Measurements from ENCODE around the gene DEPDC5.
A peak's percentile ranks its signal among the peaks of the same experiment; 100 is the strongest.
"Not testable (repeated sequence)": the region's sequence is repeated elsewhere in the genome, so short reads cannot be mapped to it uniquely, and the experiment has no call there.

DEPDC5 gene

DNA sequence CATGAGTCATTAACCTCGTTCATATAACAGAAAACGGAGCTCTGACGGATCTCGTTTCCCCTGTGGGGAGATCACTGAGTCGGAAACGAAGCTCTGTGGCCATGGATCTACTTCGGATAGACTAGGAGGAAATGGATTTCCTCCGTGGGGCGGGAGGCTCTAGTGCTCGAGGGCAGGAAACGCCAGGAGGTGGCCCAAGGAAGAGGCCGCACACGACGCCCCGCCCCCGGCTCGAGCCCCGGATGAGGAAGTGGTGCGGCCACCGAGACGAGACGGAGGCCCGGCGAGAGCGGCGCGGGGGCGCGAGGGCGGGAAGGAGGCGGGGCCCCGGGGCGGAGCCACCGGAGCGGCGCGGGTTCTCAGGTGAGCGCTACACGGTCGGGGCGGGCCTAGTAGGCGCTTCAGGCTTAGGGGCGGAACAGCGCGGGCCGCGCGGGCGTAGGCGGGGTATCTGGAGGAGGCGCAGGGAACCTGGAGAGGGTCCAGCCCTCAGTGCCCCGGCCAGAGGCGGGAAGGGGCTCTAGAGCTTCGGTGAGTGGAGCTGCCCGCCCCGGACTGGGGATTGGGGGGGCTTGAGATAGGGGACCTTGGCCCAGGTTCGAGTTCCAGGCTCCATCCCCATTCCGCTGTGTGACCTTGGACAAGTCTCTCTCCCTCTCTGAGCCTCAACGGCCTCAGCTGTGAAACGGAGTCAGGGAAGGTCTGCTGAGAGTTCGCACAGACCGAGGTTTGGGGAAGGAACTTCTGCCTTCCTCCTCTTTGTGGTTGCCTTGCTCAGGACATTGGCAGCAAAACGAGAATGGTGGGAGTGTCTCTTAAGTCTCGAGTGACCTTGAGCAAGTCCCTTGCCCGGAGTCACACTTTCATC, at the start of gene DEPDC5:
DEPDC5 (plus strand) TSS at position 386 of the 868 bp plus-strand sequence. CDS start 903 bp downstream, outside the sequence.
- peak; percentile 97 for DNase-seq (ENCODE audit: low read depth)

DNA sequence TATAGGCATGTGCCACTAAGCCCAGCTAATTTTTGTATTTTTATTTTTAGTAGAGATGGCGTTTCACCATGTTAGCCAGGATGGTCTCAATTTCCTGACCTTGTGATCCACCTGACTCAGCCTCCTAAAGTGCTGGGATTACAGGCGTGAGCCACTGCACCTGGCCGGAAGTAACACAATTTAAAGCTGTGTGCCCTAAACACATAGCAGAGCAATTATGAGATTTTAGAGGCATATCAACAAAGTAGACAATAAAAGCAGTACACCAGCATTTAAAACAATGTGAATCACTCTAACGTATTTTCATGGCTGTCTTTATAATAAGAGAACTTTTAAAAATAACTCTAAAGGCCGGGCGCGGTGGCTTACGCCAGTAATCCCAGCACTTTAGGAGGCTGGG, 46.3 kb upstream of the DEPDC5 start:
- DNase-seq (ENCODE audit: low read depth) = no peak

DNA sequence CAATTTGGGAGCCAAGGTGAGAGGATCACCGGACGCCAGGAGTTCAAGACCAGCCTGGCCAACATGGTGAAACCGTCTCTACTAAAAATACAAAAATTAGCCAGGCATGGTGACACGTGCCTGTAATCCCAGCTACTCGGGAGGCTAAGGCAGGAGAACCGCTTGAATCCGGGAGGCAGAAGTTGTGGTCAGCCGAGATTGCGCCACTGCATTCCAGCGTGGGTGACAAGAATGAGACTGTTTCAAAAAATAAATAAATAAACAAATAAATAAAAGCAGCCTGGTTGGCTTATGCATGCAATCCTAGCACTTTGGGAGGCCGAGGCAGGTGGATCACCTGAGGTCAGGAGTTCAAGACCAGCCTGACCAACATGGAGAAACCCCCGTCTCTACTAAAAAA, 42.6 kb upstream of the DEPDC5 start:
- not testable (repeated sequence) for DNase-seq (ENCODE audit: low read depth)

DNA sequence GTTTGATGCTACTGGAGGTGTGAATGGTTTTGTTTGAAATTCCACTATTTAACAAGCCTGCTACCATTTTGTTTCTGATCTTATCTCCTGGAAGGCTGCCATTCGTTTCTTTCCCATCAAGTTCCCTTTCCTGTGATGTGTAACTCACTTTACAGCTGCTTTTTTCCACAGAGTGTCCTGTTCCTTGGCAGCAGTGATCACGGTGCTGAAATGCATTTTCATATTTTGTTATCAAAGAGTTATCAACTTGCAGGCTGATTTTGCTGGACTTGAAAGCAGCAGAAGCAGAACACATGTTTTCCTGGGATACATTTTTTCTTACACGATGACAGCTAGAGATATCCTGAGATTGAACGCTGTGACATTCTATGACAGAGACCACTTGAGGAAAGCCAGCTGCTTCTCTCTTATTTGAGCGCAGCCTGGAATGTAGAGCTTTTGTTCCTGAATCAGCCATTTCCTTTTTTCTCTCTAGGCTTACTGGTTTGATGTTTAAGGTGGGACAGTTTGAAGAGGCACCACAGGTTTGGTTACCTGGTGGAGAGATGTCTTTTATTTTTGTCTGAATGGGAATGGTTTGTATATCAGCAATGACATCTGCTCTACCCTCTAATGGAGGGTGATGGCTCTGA, 38.6 kb upstream of the DEPDC5 start:
- no peak for DNase-seq (ENCODE audit: low read depth)

DNA sequence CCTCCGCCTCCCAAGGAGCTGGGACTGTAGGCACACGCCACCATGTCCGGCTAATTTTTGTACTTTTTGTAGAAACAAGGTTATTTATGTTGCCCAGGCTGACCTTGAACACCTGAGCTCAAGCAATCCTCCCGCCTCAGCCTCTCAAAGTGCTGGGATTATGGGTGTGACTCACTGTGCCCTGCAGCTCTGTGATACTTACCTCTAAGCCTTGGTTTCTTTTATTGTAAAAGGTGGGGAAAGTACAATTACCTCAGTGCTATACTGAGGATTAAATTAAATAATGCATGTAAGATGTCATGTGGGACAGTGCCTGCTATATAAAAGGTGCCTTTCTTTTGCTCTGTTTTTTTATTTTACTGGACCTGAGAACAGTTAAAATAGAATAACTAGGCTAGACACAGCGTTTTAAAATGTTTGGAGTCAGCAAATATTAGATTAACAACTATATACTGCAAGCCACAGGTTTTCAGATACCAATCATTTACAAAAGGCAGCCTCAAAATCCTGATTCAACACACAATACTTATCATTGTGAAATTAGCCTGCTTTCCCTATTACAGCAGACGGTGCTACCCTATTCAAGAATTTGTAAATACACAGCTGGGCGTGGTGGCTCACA, 33.9 kb upstream of the DEPDC5 start:
- no peak for DNase-seq (ENCODE audit: low read depth)

DNA sequence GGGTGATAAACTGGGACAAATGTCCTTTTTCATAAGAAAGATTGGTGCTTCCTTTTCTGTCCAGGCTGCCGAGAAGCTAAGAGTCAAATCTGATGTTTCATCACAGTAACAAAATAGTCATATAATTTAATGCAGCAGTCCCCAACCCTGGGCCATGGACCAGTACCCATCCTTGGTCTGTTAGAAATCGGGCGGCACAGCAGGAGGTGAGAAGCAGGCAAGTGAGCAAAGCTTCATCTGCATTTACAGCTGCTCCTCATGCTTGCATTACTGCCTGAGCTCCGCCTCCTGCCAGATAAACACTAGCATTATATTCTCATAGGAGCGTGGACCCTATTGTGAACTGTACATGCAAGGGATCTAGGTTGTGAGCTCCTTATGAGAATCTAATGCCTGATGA, 30.1 kb upstream of the DEPDC5 start:
- no peak for DNase-seq (ENCODE audit: low read depth)

DNA sequence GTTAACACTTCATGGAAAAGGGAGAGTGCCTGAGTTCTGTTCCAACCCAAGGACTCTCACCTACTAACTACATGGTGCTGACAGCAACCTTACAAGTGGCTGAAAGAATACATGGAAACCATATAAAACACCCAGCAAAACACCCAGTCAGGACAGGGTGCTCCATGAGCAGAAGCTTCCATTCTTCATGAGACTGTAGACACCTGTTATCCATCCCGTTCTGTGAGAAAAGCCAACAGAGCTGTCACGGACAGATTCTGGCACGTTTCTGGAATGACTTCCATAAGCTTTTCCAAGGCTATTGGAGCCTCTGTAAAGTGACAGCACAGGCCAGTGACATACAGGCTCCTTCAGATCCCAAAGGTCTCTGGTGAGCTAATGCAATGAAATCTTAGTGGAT, 27.1 kb upstream of the DEPDC5 start:
- no peak for DNase-seq (ENCODE audit: low read depth)

DNA sequence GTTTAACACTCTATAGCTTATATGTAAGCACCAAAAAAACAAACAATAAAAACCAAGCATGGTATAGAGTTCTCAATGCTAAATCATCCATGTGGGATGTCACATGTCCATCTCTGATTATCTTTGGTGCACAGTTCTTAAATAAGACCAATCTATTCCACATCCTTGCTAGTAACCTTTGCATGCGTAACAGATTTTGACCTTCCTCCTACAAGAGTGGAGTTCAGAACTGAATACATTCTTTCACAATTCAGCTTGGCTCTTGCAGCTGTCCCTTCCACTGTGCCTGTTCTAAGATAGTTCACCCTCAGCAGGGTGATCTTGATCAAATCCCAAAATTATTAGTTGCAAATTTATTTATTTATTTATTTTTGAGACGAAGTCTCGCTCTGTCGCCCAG, 25.0 kb upstream of the DEPDC5 start:
- DNase-seq (ENCODE audit: low read depth) = no peak

DNA sequence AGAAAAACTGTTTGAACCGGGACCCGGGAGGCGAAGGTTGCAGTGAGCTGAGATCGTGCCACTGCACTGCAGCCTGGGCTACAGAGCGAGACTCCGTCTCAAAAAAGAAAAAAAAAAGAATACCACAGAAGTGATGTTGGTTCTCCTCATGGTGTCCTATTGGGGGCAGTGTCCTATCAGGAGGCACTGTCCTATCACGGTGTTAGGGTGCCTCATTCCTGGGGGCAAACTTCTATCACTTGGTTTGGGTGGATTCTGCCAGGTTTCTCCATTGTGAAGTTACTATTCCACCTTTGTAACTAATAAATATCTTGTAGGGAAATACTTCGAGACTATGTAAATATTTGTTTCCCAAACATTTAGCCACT, 23.5 kb upstream of the DEPDC5 start:
- no peak for DNase-seq (ENCODE audit: low read depth)

DNA sequence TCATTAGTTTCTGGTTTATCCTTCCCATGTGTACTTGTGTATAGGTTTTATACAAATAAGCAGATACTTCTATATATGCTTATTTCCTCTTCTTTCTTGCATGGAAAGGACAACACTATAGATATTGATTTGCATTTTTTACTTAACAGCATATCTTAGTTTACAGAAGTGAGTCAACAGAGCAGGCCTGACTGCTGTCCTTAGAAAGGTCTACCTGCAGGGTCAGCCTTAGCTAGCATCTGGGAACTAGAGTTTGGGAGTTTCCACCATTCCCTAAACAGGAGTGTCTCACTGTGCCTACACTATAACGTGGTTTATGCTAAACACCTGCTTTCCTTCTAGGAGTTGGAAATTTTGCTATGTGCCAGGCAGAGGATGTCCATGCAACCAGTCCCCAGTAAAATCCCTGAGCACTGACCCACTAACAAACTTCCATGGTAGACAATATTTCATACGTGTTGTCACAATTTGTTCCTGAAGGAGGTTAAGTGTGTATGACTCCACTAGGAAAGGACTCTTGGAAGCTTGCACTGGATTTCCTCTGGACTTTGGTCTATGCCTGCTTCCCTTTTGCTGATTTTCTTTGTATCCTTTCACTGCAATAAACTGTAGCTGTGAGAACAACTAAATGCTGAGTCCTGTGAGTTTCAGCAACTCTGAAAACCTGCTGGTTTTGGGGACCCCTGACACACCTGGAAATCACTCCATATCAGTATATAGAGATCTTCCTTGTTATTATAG, 21.6 kb upstream of the DEPDC5 start:
- no peak for DNase-seq (ENCODE audit: low read depth)

DNA sequence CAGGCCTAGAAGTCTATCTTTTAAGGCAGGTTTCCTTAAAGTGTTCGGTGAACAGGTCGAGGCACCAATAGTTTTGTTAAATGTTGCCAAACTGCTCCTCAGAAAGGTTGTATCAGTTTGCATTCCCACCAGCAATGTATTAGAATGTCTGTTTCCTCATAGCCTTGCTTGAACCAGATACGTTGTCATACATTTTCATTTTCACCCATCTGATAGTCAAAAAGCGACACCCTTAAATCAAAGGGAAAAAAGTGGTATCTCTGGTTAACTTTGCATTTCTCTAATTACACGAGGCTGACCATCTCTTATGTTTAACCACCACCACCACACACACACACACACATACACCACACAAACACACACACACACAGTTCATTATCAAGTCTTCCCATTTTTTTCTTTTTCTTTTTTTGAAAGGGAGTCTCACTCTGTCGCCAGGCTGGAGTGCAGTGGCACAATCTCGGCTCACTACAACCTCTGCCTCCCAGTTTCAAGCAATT, 20.2 kb upstream of the DEPDC5 start:
- DNase-seq (ENCODE audit: low read depth) = no peak

DNA sequence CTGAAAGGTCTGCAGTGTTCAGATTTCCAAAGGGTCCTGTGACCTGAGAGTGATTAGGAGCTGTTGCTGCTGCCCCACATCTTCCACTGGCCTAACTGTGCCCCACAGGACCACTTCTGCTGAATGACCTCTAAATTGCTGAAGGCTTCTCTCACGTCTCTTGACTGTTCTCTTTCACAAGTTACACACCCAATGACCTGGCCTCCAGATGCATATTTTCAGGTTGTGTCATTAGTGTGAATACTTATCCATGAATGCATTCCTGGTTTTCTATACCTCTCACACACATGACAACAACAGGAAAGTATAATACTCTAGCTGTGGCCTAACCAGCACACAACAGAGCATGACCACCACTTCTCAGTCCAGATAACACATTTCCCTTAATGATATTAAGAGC, 19.3 kb upstream of the DEPDC5 start:
- DNase-seq (ENCODE audit: low read depth) = no peak

DNA sequence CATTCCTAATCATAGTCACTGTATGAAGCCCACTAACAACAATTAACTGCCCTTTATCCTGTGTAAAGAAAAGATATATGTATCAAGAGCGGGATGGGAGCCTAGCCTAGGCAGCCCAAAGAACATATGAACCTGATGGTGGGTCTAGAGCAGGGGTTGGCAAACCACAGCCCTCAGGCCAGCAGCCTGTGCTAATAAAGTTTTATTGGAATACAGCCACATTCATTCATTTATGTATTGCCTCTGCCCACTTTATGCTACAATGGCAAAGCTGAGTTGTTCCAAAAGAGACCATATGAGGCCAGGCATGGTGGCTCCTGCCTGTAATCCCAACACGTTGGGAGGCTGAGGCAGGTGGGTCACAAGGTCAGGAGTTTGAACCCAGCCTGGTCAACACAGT, 17.4 kb upstream of the DEPDC5 start:
- no peak for DNase-seq (ENCODE audit: low read depth)

DNA sequence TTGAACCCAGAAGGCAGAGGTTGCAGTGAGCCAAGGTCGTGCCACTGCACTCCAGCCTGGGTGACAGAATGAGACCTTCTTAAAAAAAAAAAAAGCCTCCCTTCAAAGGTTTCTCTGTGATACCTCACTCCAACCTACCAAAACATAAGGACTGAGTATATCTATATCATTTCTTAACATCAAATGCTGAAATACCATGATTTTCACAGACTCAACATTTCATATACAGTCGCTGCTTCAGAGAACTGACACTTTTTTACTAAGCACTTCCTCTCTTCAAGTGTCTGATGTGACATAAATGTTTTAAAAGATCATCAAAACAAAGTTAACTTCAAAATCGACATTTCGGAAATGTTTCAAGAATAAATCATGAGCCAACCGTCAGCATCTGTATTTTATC, 15.9 kb upstream of the DEPDC5 start:
- no peak for DNase-seq (ENCODE audit: low read depth)

DNA sequence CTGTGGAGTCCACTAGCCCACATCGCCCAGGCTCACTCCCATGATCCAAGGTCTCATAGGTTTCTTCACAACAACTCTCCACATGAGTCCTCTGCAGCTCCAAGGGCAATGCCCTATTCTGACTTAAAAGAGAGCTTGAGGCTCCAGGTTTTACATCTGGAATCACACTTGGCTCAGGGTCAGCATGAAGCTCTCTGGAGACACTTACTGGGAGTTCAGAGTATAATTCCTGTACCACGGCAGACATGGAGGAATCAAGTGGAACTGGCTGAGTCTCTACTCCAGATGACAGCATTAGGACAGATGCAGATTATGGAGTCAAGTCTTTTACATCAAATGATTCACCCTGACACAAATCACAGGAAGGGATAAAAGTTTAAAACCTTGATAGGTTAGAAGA, 15.3 kb upstream of the DEPDC5 start:
- DNase-seq (ENCODE audit: low read depth) = no peak

DNA sequence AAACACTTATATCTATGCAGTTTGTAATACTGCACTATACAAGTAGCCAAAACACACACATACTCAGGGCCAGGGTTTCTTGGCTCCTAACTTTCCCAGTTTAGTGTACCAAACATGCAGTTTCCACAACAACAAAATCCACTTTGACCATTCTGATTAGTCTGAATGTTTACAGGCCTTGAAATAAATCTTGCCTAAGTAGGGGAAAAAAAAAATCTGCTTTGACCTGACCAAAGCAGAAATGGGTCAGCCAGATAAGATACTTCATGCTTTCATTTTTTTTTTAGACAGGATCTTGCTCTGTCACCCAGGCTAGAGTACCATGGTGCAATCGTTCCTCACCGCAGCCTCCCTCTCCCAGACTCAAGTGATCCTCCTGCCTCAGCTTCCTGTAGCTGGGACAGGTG, 14.0 kb upstream of the DEPDC5 start:
- no peak for DNase-seq (ENCODE audit: low read depth)

DNA sequence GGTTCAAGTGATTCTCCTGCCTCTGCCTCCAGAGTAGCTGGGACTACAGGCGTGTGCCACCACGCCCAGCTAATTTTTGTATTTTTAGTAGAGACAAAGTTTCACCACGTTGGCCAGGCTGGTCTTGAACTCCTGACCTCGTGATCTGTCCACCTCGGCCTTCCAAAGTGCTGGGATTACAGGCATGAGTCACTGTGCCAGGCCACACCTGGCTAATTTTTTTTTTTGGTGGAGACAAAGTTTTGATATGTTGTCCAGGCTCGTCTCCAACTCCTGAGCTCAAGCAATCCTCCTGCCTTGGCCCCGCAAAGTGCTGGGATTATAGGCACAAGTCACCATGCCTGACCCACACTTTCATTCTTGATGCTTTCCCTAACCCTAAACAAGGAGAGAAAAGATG, 13.5 kb upstream of the DEPDC5 start:
- not testable (repeated sequence) for DNase-seq (ENCODE audit: low read depth)

DNA sequence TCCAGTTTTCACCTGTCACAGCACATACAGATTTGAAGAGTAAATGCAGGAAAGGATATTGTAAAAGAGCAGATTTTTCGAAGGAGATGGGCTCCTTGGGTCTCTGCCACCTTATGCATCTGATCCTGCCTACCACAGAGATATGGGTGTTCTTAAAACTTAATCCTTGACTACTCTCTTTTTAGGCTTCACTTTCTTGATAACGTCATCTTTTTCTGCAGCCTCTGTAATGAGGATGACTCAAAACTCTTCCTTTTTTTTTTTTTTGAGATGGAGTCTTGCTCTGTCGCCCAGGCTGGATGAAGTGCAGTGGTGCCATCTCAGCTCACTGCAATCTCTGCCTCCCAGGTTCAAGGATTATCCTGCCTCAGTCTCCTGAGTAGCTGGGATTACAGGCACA, 11.7 kb upstream of the DEPDC5 start:
- no peak for DNase-seq (ENCODE audit: low read depth)

DNA sequence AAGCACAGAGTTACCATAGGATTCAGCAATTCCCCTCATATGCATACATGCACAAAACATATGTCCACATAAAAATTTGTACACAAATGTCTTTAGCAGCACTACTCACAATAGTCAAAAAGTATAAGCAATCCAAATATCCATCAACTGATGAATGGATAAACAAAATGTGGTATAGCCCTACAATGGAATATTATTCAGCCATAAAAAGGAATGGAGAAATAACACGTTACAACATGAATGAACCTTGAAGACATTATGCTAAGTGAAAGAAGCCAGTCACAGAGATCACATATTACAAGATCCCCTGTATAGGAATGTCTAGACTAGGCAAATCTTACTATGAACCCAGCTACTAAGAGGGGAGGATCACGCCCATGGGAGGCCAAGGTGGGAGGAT, 11.1 kb upstream of the DEPDC5 start:
- no peak for DNase-seq (ENCODE audit: low read depth)

DNA sequence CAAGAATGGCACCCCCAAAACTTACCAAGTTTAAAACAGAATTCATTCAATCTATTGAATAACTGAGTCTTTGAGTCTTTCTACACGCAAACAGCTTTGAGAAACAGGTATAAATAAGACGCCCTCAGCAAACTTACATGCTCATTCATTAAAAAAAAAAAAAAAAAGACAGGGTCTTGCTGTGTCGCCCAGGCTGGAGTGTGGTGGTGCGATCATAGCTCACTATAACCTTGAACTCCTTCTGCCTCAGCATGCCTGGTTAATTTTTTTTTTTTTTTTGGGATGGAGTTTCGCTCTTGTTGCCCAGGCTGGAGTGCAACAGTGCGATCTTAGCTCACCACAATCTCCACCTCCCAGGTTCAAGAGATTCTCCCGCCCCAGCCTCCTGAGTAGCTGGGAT, 9.9 kb upstream of the DEPDC5 start:
- DNase-seq (ENCODE audit: low read depth) = no peak

DNA sequence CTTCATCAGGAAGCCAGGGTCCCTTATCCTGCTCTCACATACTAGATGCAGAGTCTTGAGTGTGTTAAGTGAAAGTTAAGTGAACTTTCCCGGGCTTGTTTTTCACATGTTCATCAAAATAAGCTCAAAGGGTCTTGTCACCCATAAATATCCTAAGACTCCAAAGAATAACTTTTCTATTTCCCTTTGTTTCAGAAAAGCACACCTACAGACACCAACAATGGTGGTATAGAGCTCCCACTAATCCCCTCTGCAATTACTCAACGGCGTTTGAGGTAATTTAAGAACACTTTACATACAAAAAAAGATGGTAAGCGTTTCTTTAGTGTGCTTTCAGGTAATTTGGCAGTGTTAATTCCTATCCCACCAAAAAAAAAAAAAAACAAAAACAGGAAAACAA, 6.4 kb upstream of the DEPDC5 start:
- no peak for DNase-seq (ENCODE audit: low read depth)

DNA sequence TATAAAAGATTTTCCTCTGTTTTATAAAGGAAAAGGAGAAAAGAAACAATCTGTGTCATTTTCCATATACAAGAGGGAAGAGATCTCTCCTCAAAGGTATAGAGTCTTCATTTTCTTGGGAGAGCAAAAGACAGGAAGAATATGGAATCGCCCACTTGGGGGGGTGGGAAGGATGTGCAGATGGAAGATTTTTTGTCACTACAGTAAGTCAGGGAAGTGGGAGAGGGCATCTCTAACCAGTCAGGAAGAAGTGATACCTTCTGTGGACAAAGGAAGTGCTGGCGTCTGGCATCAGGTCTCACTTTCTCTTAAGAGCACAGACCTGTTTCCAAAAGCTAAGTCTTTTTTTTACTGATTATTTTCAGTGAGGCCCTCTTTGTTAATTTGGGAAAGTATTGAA, 5.3 kb upstream of the DEPDC5 start:
- DNase-seq (ENCODE audit: low read depth) = no peak

Data from activated T-helper 1 cell treated with Interleukin-2 at 50 U/mL for 16 hours (primary cell).